Fibroblast of skin of abdomen (primary cell): ENCODE data around the gene NES.

Experiments
- DNase-seq: peaks from one replicate; pipeline ENCODE4 v3.0.0-alpha.2; 2013

The NES gene

DNA sequence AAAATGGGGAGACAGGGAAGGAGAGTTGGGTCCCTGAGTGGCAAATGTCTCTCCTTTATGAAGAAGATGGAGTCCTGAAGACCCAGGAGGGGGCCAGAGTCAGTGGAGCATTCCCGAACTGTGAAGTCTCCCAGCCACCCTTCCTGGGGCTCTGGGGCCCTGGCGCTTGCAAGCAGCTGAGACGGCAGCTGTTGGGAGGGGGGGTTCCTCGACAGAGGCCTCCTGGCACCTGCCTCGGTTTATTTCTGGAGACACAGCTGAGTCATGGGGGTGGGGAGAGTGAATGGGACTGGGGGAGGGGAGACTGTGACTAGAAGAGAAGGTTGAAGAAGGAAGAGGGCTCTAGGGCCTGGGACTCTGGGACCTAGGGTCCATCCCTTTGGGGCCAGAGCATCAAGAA lies 14.0 kb downstream of the NES start:
- peak; percentile 45 for DNase-seq

DNA sequence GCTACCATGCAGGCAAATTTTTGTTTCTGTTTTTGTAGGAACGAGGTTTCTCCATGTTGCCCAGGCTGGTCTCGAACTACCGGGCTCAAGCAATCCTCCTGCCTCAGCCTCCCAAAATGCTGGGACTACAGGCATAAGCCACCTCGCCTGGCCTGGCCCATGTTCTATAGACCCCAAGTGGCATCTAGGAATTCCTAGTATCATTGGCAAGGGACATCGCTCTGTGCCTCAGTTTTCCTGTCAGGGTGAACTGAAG lies 14.5 kb downstream of the NES start:
- DNase-seq, result no peak

DNA sequence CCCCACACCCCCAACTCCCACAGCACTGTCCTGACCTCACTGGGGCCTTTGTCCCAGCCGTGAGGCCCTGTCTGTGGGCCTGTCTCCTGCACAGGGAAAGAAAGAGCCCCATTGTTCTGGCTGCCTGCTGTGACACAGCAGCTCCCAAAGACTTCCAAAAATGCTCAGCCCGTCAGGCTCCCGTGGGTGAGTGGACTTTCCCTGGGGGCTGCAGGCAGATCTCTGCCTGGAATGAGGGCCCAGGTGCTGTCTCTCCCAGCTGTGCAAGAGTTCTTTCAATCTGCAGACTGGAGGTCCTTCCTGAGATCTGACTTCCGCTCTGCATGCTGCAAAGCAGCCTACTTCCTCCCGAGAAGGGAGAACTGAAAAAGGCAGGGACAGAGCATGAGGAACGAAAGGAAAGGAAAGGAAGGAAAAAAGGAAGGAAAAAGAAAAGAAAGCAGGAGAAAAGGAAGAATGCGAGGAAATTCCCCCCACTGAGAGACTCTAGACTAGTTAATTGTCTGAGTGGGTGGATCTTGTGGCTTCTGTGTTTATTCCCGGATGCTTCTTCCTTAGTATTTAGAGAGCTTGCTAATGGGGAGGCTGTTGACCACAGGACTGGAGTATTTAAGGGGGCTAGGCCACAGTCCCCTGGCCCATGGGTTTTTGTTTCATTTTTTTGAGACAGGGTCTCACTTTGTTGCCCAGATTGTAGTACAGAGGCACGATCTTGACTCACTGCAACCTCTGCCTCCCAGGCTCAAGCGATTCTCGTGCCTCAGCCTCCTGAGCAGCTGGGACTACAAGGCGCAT lies 15.0 kb downstream of the NES start:
- no peak for DNase-seq

DNA sequence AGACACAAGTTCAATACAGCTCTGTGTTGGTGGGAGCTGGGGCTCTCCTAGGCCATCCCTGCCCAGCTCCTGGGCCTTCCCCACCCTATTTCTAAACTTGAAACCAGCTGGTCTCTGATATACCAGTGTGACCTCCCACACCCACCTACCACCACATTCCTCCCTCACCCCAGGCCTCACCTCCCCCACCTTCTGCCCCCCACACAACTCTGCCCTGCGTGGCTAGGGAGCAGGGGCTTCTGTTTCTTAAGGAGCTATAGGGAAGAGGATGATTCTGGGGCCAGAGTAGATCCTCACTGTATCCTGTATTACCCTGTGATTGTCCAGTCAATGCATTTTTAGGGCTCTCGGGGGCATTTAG lies 16.5 kb downstream of the NES start:
- DNase-seq, result no peak

DNA sequence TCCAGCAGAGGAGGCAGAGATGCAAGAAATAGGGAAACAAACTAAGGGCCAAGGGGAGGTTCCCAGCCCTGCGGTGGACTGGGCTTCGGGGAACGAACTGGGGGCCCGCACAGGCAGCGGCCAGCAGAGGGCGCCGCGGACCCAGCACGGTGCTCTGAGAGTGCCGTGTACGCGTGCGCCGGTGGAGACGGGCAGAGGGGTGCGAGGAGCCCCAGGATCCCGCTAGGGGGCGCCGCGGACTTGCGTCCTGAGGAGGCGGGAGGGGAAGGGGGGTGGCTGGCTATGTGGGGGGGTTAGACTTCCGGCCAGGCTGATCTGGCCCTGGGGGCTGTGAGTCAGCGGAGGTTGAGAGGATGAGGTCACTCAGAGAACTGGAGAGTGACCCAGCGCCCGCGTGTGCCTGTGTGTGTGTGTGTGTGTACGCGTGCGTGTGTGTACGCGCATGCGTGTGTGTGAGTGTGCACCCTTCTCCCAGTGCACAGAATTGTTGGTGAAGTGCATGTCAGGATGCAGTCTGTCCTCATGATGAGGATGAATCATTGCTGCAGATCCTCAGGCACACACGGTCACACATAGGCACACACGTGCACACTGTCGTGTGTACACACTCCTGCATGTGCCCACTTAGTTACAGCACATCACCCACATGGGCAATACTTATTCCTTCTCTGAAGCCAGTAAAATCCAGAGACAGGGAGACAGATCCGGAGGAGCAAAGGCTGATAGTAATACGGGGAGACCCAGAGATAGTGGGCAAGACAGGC lies 17.0 kb downstream of the NES start:
- DNase-seq, result peak; percentile 95

DNA sequence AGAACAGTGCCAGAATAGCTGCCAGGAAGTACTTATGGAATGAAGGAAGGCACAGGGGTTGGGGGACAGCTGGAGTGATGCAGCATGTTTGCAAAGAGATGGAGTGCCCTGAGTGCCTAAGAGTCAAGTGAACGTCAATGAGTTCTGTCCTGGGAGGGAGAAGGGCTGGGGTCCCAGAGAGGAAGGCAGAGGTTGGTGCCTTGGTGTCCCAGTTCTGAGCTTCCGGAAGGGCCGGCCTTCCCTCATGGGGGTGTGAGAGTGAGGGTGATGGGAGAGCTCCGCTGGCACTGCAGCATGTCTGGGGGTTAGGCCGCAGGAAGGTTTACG lies 17.6 kb downstream of the NES start:
- no peak for DNase-seq

DNA sequence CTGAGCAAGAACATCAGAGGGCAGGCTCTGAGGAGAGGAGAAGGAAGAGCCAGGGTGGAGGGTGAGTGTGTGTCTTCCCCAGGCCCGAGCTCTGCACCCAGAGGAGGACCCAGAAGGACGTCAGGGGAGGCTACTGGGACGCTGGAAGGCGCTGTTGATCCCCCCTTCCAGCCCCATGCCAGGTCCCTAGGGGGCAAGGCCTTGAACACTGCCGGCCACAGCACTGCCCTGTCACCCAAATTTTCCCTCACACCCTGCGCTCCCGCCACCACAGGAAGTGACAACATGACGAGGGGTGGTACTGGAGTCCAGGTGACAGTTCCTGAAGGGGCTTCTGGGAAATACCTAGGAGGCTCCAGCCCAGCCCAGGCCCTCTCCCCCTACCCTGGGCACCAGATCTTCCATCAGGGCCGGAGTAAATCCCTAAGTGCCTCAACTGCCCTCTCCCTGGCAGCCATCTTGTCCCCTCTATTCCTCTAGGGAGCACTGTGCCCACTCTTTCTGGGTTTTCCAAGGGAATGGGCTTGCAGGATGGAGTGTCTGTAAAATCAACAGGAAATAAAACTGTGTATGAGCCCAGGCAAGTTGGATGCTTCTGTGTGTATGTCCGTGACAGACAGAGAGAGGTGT lies 18.1 kb downstream of the NES start:
- no peak for DNase-seq

DNA sequence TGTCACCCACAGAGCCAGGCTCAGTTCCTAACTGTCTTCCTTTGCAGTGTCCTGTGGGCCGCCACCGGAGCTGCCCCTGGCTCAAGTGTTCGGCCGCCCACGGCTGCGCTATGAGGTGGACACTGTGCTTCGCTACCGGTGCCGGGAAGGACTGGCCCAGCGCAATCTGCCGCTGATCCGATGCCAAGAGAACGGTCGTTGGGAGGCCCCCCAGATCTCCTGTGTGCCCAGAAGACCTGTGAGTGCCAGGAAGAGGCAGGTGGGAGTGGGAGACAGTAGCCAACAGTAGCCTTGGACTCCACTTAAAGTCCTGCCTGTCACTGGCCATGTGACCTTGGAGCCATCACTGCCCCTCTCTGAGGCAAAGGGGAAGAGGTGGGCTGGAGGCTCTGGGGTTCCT lies 18.7 kb downstream of the NES start:
- DNase-seq, result no peak

DNA sequence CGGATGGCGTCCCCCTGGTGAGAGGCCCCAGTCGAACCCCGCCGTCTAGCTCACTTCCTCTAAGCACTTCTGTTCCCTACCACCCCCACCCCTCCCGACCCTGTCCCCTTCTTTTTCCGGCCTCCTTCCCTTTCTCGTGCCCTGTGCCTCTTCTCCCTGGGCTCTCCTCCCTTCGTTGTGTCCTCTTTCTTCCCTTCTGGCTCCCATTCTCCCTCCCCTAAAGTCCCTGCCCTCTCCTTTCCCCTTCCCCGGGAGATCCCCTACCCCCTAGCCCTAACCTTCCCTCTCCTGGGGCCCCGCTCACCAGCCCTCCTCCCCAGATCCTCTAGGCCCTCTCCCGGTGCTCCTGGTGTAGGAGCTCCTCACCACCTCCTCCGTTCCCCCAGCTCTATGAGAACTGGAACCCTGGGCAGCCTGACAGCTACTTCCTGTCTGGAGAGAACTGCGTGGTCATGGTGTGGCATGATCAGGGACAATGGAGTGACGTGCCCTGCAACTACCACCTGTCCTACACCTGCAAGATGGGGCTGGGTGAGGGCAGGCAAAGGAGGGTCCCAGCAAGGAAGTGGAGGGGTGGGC lies 19.4 kb downstream of the NES start:
- no peak for DNase-seq

DNA sequence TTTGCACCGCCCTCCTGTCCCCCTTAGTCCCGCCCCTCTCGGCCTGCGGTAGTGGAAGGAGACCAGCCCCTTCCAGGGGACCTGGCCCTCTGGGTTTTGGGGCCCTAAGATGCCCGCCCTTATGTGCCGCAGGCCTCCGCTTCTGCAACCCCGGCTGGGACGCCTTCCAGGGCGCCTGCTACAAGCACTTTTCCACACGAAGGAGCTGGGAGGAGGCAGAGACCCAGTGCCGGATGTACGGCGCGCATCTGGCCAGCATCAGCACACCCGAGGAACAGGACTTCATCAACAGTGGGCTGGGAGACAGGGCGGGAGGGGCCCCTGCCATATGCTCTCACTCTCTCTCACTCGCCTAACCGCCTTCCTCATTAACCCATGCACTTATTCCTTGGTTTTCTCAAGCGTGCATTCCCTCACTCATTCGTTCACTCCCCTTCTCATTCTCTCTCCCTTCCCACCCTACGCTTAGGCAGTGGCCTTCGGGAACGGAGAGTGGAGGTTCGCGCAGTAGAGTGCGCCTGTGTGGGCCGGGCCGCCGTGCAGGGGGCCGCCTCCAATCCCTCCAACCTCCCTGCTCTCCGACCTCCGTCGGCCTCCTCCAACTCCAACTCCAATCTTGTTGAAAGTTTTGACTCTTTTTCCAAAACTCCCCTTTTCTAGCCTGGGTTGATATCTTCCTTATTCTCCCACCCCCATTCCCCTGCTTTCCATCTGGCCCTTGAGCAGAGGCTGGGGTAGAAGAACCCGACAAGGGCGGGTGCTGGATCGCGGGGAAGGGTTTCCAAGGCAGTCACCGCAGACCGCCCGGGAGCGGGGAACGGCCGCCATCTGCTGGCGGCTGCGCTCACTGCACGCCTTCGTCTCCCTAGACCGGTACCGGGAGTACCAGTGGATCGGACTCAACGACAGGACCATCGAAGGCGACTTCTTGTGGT lies 20.1 kb downstream of the NES start:
- peak; percentile 47 for DNase-seq

DNA sequence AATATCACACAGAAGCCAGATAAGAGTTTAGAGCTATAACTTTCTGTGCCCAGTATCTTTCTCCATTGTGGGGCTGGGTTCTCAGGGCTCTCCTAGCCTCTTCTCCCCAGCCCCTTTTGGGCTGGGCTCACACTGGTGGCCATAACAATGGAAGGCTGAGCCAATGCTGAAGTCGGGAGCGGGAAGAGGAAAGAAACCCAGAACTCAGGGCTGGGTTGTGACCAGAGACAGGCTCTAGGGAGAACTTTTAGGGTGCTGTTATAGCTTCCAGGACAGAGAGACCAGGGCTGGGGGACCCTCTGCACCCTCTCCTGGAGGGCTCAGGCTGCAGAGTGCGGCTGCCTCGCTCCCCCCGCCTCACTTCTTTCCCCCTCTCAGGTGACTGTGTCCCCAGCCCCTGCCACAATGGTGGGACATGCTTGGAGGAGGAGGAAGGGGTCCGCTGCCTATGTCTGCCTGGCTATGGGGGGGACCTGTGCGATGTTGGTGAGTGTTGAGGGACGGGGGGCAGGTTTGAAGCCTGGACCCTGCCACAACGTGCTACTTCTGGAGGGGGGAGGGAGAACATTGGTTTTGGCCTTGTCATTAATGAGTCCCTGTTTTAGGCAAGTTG lies 21.2 kb downstream of the NES start:
- no peak for DNase-seq

DNA sequence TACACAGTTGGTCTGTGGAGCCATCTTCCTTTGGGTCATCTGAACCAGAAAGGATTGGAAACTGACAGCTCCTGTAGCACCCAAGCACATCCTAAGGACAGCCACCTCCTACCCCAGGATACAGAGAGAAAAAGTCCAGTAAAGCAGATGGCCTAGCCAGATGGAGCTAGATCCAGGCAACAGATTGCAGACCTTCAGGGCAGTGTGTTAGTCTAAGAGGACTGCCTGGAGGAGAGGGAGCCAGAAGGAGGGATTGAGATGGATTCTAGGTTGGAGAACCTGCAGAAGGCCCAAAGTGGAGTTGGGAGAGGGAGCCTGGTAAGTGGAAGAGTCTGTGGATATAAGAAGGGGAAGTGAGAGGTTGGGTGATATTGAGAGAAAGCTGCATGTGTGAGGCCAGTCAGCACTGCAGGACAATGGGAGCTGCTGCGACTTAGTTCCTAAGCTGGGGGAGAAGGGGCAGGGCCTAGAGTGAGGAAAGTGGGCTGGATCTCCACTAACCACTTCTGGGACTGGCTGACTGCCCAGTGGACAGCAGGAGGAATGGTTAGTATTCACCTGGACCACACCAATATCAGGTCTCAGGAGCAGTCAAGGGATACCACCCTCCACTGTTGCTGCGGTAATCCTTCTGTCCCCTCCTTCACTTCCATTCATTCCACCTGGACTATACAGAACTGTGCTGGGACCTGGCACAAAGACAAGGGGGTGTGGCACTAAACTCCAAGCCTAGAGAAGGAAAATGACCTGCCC lies 21.9 kb downstream of the NES start:
- DNase-seq, result no peak

DNA sequence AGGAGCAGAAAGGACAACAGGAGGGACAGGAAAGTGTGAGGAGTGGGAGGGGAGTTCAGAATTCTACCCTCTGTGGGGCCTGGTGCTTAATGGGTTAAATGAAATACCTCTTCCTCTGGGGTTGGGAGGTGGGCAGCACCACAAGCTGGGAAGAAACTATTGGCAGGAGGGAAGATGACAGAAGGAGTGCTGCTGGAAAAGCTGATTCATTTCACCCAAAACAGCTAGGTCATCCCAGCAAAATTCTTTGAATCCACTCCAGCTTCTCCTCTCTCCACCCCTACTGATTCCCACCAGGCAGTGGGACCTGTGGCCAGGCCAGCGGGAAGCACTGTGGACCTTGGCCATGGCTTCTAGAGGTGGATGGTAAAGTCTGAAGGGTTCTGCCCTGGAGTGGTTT lies 22.5 kb downstream of the NES start:
- DNase-seq, result no peak

DNA sequence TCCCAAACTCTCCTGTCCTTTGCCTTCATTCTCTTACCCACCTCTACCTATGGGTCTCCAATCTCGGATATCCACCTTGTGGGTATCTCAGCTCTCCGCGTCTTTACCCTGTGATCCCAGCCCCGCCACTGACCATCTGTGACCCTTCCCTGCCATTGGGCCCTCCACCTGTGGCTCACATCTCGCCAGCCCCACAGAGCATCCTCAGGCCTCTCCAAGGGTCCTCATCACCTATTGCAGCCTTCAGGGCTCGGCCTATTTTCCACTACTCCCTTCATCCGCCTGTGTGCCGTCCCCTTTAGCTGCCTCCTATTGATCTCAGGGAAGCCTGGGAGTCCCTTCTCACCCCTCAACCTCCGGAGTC lies 24.2 kb downstream of the NES start:
- DNase-seq, result no peak

DNA sequence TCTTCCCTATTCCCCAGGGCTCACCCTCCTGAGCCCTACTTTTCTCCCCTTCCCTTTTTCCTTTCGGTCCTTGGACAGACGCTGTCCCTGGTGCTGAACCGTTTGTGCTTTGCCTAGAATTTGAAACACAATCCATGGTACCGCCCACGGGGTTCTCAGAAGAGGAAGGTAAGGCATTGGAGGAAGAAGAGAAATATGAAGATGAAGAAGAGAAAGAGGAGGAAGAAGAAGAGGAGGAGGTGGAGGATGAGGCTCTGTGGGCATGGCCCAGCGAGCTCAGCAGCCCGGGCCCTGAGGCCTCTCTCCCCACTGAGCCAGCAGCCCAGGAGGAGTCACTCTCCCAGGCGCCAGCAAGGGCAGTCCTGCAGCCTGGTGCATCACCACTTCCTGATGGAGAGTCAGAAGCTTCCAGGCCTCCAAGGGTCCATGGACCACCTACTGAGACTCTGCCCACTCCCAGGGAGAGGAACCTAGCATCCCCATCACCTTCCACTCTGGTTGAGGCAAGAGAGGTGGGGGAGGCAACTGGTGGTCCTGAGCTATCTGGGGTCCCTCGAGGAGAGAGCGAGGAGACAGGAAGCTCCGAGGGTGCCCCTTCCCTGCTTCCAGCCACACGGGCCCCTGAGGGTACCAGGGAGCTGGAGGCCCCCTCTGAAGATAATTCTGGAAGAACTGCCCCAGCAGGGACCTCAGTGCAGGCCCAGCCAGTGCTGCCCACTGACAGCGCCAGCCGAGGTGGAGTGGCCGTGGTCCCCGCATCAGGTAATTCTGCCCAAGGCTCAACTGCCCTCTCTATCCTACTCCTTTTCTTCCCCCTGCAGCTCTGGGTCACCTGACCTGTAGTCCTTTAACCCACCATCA lies 24.8 kb downstream of the NES start:
- peak; percentile 44 for DNase-seq

DNA sequence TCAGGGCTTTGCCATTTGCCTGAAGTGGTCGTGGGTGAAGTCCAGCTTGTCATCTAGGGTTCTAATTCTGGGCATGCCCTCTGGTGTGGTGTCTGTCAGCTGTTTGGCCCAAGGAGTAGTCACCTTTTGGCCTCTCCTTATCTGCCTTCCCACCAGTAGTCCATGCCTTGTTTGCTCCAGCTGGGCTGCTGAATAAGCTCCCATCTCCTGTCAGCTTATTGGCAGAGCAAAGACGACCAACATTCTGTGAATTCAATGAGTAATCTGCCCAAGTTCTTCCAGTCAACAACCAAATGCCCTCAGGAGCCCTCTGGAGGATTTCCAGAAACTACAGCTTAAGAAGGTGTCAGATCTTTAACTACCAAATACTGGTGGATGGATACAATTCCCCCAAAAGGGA lies 28.3 kb downstream of the NES start:
- DNase-seq, result no peak

DNA sequence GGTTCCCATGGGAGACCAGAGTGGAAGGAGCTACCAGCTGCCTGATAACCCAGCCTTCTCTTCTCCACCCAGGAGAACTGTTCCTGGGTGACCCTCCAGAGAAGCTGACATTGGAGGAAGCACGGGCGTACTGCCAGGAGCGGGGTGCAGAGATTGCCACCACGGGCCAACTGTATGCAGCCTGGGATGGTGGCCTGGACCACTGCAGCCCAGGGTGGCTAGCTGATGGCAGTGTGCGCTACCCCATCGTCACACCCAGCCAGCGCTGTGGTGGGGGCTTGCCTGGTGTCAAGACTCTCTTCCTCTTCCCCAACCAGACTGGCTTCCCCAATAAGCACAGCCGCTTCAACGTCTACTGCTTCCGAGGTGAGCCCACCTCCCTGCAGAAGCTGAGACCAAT lies 28.7 kb downstream of the NES start:
- DNase-seq, result no peak

DNA sequence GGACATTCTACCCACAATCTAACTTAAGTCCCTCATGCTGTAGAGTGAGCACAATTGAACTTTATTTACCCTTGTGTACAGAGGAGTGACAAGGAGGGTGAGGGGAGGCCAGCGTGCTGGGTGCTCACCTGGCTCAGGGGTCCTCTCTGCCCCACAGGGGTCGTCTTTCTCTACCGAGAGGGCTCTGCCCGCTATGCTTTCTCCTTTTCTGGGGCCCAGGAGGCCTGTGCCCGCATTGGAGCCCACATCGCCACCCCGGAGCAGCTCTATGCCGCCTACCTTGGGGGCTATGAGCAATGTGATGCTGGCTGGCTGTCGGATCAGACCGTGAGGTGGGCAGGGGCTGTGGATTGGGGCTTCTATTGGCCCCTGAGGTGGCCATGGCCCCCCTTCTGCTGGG lies 29.9 kb downstream of the NES start:
- DNase-seq, result no peak

DNA sequence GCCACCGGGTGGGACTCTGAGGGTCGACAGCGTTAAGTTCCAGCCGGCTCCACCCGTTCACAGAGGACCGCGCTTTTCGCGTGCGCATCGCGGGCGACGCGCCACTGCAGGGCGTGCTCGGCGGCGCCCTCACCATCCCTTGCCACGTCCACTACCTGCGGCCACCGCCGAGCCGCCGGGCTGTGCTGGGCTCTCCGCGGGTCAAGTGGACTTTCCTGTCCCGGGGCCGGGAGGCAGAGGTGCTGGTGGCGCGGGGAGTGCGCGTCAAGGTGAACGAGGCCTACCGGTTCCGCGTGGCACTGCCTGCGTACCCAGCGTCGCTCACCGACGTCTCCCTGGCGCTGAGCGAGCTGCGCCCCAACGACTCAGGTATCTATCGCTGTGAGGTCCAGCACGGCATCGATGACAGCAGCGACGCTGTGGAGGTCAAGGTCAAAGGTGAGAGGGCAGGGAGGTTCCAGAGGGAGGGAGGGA lies 30.4 kb downstream of the NES start:
- no peak for DNase-seq

DNA sequence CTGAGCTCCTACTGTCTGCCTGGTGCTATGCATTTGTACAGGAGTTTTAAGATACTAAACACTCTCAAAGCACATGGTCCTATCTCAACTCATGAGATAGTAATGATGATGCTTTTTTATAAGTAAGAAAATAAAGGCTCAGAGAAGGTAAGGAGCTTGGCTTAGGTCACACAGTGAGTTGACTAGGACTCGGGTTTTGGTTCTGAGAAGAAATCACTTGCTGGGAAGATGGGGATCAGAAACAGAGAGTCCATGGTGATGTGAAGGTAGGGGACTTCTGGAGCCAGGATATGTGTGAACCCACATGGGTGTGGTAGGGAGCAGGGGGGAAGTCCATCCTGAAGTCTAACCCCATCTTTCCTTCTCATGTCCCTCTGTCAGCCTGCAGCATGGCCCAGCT lies 31.5 kb downstream of the NES start:
- no peak for DNase-seq

DNA sequence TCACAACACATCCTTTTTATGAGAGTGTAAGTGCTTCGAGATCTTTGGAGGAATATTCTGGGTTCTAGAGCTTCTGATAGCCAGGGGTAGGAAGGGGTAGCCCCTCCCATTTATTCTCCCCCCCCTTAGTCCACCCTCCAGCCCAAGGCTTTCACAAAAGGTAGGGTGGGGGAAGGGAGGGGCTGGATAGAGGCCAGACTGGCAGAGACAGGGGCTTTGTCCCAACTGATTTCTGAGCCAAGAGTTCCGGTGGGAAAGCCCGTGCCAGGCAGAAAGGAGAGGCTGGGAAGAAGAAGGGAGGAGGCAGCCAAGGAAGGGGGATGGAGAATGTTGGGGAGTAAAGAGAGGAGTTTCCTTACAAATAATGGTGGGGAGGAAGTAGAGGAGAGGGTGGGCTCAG lies 32.2 kb downstream of the NES start:
- no peak for DNase-seq
